Measurements from ENCODE around the gene FOXN4. TPM values are rescaled to one million over a fixed set of nuclear protein-coding genes. Genes with fewer than 3 reads are reported as not detected.

FOXN4 gene
- polyA plus RNA-seq, 1 donor (not counting 4 experiments of a cell fraction or from before 2014, with no cell fraction given) = not detected

DNA sequence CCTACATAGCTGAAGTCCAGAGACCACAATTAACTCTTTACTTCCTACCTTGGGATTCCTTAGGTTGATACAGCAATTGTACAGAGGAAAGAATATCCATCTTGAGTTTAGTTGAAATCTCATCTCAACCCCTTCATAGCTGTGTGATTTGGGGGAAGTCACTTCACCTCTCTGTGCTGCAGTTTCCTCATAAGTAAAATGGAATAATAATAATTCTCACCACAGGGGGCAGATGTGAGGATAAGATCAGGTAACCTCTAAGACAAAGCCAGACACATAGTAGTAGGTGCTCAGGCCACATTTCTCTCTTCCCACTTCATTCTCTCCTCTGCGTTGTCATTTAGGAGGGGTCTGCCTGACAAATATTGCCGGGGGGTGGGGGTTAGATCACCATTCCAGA is 6.7 kb downstream of the FOXN4 start:
- Histone ChIP-seq H3K9me1 (ENCODE audit: control insufficient read depth, extremely low read depth, insufficient read depth, low read length) (peaks cover 3% of the 10 kb centered on the region), H3K27ac (ENCODE audit: control insufficient read depth, insufficient read depth, low read length) (no peak overlapping the region), H2AFZ (ENCODE audit: control insufficient read depth, low read length) (no peak overlapping the region), H3K4me3 (ENCODE audit: control insufficient read depth in 2 of 3, extremely low read depth in 1 of 3, insufficient read depth in 2 of 3, low read depth in 1 of 3, low read length in 3 of 3) (no peak overlapping the region), H3K79me2 (ENCODE audit: control insufficient read depth, insufficient read depth, low read length) (no peaks in the 10 kb centered on the region), H3K9me3 (ENCODE audit: control insufficient read depth, low read depth, low read length) (no peaks in the 10 kb centered on the region), H3K4me2 (ENCODE audit: control insufficient read depth, extremely low read depth, insufficient read depth, low read depth, low read length) (no peak overlapping the region), H3K4me1 (ENCODE audit: control insufficient read depth, extremely low read depth, insufficient read depth, low read length) (peaks cover 6% of the 10 kb centered on the region), H4K20me1 (ENCODE audit: control insufficient read depth, extremely low read depth, insufficient read depth, low read length) (no peaks in the 10 kb centered on the region), H3K27me3 (ENCODE audit: control insufficient read depth, extremely low read depth, insufficient read depth, low read length) (peaks cover 12% of the 10 kb centered on the region), H3K9ac (ENCODE audit: control insufficient read depth, extremely low read depth, insufficient read depth, low read length) (no peak overlapping the region), H3K36me3 (ENCODE audit: control insufficient read depth in 2 of 2, extremely low read depth in 1 of 2, insufficient read depth in 2 of 2, low read length in 2 of 2) (no peaks in the 10 kb centered on the region)
- FAIRE-seq (no peak), DNase-seq (ENCODE audit: low read depth, low spot score) (peak; percentile 15)
- dilution Hi-C loops (cut with MboI; ENCODE audit: extremely low pct_ligation_motif_present, low sequenced_read_pairs) = no loop called here
- TF ChIP-seq EZH2 (IDR thresholded peaks at IDR 0.05; ENCODE audit: low read length) = no peak
- TF ChIP-seq, protein P1, sequence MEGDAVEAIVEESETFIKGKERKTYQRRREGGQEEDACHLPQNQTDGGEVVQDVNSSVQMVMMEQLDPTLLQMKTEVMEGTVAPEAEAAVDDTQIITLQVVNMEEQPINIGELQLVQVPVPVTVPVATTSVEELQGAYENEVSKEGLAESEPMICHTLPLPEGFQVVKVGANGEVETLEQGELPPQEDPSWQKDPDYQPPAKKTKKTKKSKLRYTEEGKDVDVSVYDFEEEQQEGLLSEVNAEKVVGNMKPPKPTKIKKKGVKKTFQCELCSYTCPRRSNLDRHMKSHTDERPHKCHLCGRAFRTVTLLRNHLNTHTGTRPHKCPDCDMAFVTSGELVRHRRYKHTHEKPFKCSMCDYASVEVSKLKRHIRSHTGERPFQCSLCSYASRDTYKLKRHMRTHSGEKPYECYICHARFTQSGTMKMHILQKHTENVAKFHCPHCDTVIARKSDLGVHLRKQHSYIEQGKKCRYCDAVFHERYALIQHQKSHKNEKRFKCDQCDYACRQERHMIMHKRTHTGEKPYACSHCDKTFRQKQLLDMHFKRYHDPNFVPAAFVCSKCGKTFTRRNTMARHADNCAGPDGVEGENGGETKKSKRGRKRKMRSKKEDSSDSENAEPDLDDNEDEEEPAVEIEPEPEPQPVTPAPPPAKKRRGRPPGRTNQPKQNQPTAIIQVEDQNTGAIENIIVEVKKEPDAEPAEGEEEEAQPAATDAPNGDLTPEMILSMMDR (optimal IDR thresholded peaks at IDR 0.05 in 1 of 3, IDR thresholded peaks at IDR 0.05 in 1 of 3, conservative IDR thresholded peaks at IDR 0.05 in 1 of 3; ENCODE audit: extremely low read depth in 1 of 3, insufficient read depth in 2 of 3, low read length in 3 of 3) = peak; percentile 28 to 38 (median 35)

DNA sequence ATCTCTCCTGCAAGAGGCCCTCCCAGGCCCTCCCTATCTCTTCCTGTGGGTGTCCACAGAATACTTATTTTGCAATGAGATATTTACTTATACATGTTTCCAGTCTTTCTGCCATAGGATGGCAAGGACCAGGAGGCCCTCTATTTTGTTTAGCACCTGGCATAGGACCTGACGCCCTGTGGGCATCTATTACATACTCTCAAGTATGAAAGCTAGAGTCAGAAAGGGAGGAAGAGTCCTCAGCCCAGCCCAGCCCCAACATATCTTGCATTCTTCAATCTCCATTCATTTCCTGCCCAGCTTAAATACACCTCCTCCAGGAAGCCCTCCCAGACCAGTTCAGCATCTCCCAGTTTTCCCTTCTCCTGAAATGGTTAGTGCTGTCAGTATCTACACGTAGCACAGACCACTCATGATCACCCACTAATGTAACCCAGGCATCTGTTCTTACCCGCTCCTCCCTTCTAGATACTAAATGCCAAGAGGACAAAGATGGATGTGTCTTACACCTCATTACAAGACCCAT is 7.4 kb downstream of the FOXN4 start:
- Histone ChIP-seq H3K27me3 (ENCODE audit: control insufficient read depth, extremely low read depth, insufficient read depth, low read length) (peaks cover 6% of the 10 kb centered on the region), H3K79me2 (ENCODE audit: control insufficient read depth, insufficient read depth, low read length) (no peaks in the 10 kb centered on the region), H2AFZ (ENCODE audit: control insufficient read depth, low read length) (no peak overlapping the region), H3K9me1 (ENCODE audit: control insufficient read depth, extremely low read depth, insufficient read depth, low read length) (peaks cover 3% of the 10 kb centered on the region), H3K9me3 (ENCODE audit: control insufficient read depth, low read depth, low read length) (no peaks in the 10 kb centered on the region), H4K20me1 (ENCODE audit: control insufficient read depth, extremely low read depth, insufficient read depth, low read length) (no peaks in the 10 kb centered on the region), H3K27ac (ENCODE audit: control insufficient read depth, insufficient read depth, low read length) (no peak overlapping the region), H3K4me1 (ENCODE audit: control insufficient read depth, extremely low read depth, insufficient read depth, low read length) (peaks cover 6% of the 10 kb centered on the region), H3K9ac (ENCODE audit: control insufficient read depth, extremely low read depth, insufficient read depth, low read length) (no peak overlapping the region), H3K36me3 (ENCODE audit: control insufficient read depth in 2 of 2, extremely low read depth in 1 of 2, insufficient read depth in 2 of 2, low read length in 2 of 2) (no peaks in the 10 kb centered on the region), H3K4me3 (ENCODE audit: control insufficient read depth in 2 of 3, extremely low read depth in 1 of 3, insufficient read depth in 2 of 3, low read depth in 1 of 3, low read length in 3 of 3) (no peak overlapping the region), H3K4me2 (ENCODE audit: control insufficient read depth, extremely low read depth, insufficient read depth, low read depth, low read length) (no peak overlapping the region)
- dilution Hi-C loops (cut with MboI; ENCODE audit: extremely low pct_ligation_motif_present, low sequenced_read_pairs) = no loop called here
- no peak for TF ChIP-seq EZH2 (IDR thresholded peaks at IDR 0.05; ENCODE audit: low read length)
- TF ChIP-seq, protein P1 (optimal IDR thresholded peaks at IDR 0.05 in 1 of 3, IDR thresholded peaks at IDR 0.05 in 1 of 3, conservative IDR thresholded peaks at IDR 0.05 in 1 of 3; ENCODE audit: extremely low read depth in 1 of 3, insufficient read depth in 2 of 3, low read length in 3 of 3) = no peak
- DNase-seq (ENCODE audit: low read depth, low spot score) (no peak), FAIRE-seq (peak; percentile 51)

All from keratinocyte (primary cell).